ENCODE measurements around the gene ULK1.

ULK1 gene

GRCh38 chr12:131921866-131922769, 27.7 kb downstream of the ULK1 start:
- DNase-seq: no peak

GRCh38 chr12:131922772-131923171, 28.4 kb downstream of the ULK1 start:
- no peak for DNase-seq

DNA sequence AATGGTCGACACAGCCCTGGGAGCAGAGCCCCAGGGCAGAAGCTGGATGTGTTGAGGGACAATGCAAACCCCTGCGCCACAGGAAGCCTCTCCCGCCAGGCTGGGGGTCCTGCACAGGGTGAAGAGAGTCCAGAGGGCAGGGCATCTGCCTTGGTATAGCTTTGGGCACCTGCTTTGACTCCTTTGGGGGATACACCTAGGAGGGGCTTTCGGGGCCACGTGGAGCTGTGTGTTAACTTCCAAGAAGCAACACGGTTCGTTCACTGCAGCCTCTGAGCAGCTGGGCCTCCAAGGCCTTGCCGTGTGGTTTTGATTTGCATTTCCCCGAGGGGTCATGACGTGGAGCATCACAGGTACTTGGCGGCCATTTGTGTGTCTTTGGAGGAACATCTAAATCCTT, 28.8 kb downstream of the ULK1 start:
- peak; percentile 12 for DNase-seq

DNA sequence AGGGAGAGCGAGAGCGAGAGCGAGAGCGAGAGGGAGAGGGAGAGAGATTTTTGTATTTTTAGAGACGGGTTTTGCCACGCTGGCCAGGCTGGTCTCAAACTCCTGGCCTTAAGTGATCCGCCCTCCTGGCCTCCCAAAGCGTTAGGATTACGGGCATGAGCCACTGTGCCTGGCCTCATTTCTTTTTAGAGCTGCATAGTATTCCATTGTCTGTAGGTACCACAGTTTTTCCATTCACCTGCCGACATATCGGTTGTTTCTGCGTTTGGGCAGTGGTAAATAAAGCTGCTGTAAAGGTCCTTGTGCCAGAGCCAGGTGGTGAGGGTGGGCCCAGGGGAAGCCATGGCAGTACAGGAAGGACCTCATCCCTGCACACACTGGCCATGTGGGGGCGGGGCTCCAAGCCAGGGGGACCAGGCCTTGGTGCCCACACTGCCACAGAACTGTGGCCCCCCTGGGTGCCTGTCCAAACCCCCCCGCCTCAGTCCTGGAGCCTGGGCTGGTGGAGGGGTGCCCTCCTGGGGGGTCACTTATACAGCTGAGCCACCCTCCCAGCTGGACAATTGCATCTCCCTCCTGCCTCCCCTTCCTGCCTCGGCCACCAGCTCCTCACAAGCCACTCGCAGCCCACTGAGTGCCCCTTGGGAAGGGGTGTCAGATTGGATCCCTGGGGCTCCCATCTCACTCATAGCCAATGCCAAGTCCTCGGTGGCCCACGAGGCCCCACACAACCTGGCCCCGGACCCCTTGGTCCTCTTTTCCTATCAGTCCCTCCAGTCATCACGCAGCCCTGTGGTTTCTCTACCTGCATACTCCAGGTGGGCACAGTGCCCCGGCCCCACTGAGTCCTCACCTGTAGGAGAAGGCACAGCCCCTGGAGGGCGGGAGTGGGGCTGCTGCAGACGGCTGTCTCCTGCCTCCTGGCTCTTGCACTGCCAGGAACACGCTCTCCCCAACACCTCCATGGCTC, 33.0 kb downstream of the ULK1 start:
- DNase-seq: no peak

DNA sequence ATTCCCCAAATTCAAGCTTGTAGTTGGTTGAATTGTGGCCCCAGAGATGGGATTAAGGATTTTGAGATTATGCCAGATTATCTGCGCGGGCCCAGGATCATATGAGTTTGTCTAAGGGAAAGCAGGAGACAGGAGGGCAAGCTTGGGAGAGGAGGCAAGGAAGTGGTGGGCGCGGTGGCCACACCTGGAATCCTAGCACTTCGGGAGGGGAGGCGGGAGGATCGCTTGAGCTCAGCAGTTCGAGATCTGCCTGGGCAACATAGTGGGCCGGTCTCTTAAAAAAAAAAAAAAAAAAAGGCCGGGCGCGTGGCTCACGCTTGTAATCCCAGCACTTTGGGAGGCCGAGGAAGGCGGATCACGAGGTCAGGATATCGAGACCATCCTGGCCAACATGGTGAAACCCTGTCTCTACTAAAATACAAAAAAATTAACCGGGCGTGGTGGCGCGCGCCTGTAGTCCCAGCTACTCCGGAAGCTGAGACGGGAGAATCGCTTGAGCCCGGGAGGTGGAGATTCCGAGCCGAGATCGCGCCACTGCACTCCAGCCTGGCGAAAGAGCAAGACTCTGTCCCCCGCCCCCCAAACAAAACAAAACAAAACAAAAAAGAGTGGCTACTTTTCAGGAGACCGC, 33.8 kb downstream of the ULK1 start:
- no peak for DNase-seq

GRCh38 chr12:131928711-131929580, 34.5 kb downstream of the ULK1 start, which contains the start of gene PUS1:
PUS1 (plus strand) TSS chr12:131929276; CDS start chr12:131929723, 447 bp downstream.
- DNase-seq: peak; percentile 96

- peak; percentile 38 for DNase-seq
Measured at GRCh38 chr12:131929581-131930456, 35.4 kb downstream of the ULK1 start.

DNA sequence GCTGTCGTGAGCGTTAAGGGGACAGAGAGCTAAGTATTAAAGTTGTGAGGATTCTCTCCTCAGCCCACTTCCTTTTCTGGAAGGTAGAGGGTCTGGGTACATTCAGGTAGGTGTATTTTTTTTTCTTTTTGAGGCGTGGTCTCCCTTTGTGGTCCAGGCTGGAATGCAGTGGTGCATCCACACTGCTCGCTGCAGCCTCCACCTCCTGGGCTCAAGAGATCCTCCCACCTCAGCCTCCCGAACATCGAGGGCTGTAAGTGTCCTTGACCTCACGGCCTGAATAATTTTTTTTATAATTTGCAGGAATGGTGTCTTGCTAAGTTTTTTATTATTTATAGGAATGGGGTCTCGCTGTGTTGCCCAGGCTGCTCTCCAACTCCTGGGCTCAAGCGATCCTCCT, 36.1 kb downstream of the ULK1 start:
- DNase-seq: no peak

- DNase-seq: no peak
Measured at GRCh38 chr12:131933387-131933786, 39.0 kb downstream of the ULK1 start.

DNA sequence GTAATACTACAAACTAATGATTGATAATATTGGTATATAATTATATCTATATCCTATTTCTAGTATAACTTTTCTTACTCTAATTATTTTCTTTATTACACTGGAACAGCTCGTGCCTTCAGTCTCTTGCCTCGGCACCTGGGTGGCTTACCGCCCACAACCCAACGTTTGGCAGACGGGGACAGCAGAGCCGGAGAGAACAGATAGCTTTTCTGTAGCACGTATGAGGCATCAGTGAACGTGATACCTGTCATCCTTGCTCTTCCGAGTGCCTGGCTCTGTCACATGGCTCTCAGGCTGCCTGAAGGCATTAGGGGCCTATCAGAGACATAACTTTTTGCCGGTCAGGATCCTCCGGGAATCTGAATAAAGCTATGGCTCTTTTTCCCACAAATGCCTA, 40.1 kb downstream of the ULK1 start:
- no peak for DNase-seq

- no peak for DNase-seq
Measured at GRCh38 chr12:131938082-131938481, 43.7 kb downstream of the ULK1 start.

GRCh38 chr12:131939007-131939406, 44.6 kb downstream of the ULK1 start:
- no peak for DNase-seq

DNA sequence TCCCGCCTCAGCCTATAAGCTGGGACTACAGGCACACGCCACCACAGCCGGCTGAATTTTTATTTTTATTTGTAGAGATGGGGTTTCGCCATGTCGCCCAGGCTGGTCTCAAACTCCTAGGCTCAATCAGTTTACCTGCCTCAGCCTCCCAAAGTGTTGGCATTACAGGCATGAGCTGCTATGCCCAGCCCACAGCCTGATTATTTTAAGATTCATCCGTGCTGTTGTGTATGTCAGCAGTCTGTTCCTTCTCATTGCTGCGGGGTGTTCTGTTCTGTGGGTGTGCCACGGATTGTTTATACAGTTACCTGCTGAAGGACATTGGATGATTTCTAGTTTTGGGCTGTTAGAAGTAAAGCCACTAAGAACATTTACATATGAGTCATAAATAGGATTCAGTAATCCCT, 45.7 kb downstream of the ULK1 start:
- no peak for DNase-seq

DNA sequence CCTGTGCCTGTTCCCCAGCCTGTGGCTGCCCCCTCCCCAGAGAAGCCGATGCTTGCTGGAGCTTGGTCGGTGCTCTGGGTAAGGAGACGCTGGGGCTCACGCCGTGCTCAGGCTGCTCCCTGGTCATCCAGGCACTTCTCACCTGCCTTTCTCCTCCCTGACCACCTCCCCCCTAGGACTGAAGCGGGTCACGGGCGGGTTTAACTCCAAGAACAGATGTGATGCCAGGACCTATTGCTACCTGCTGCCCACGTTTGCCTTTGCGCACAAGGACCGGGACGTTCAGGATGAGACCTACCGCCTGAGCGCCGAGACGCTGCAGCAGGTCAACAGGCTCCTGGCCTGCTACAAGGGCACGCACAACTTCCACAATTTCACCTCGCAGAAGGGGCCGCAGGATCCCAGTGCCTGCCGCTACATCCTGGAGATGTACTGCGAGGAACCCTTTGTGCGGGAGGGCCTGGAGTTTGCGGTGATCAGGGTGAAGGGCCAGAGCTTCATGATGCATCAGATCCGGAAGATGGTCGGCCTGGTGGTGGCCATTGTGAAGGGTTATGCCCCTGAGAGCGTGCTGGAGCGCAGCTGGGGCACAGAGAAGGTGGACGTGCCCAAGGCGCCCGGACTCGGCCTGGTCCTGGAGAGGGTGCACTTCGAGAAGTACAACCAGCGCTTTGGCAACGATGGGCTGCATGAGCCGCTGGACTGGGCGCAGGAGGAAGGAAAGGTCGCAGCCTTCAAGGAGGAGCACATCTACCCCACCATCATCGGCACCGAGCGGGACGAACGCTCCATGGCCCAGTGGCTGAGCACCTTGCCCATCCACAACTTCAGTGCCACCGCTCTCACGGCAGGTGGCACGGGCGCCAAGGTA, 46.9 kb downstream of the ULK1 start:
- DNase-seq: no peak

DNA sequence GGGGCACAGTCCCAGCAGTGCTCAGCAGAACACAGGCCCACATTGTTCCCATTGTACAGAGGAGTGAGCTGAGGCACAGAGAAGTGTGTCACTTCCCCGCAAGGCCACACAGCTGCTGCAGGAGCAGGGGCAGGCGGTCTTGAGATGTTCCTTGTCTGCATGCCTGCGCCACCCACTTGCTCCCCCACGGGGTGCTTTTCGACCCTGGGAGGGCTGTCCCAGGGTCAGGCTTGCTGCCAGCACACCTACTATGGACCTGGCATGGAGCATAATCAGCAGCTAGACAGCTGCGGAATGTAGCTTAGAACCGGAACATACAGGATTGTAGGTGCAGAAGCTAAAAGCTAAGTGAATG, 47.5 kb downstream of the ULK1 start:
- no peak for DNase-seq

GRCh38 chr12:131942671-131943070, 48.2 kb downstream of the ULK1 start:
- no peak for DNase-seq

DNA sequence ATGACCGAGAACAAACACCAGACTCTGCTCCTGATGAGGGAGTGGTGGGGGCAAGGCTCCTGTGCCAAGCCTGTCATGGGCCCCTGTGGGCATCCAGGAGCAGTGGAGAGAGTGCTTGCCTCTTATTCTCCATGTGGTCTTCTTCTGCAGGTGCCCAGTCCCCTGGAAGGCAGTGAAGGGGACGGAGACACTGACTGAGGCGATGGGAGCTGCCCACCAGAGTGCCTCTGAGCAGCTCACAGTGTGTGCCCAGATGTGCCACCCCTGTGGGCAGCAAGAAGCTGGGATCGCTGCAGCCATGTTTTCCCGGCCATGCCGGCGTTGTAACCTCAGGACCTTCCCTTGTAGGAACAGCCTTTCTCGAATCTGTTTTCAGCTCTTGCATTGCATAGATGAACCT, 49.0 kb downstream of the ULK1 start:
- DNase-seq: no peak

DNA sequence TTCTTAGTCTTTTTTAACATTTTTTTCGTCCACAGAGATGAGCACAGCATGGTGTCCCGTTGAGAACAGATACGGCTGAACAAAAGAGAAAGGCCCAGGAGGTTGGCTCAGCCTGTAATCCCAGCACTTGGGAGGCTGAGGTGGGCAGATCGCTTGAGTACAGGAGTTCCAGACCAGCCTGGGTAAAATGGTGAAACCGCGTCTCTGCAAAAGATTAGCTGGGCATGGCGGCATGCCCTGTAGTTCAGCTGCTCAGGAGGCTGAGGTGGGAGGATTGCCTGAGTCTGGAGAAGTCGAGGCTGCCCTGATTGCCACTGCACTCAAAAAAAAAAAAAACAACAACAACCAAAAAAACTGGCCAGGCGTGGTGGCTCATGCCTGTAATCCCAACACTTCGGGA, 49.5 kb downstream of the ULK1 start:
- DNase-seq: no peak

GRCh38 chr12:131944601-131945251, 50.3 kb downstream of the ULK1 start:
- no peak for DNase-seq

- DNase-seq: no peak
Measured at GRCh38 chr12:131946757-131947156, 52.3 kb downstream of the ULK1 start.

Measured in eye (tissue), 1 donor.